K562 (cell line): ENCODE data around the gene PPP2R1A. TPM values are rescaled to one million over a fixed set of nuclear protein-coding genes. Genes with fewer than 3 reads are reported as not detected.

ENCODE experiments used
- ATAC-seq: fragments of 200-7000 bp; cut with Tn5 transposase; 3 replicates; pipeline ENCODE4 v1.9.1; 2020; ENCODE audit warnings: moderate library complexity
- BruUV-seq: library from RNA; stranded (reverse); fragments of 400-500 nt; replicated peaks from 2 replicates; lab custom pipeline; 2021; lab: Mats Ljungman, UMichigan
- CTCF ChIA-PET: fragments of 300-600 bp; formaldehyde crosslinking; extraction: SDS; loops from one replicate; lab custom pipeline; 2021; ENCODE audit warnings: low intra/inter-chr PET ratio; lab: Yijun Ruan, JAX
- POLR2A ChIA-PET: fragments of 300-600, 350-650 bp; sonication (Branson Sonifier 250); formaldehyde crosslinking; extraction: SDS; loops from one replicate; lab custom pipeline; 2021; ENCODE audit warnings: antibody characterized with exemption, inconsistent platforms; lab: Yijun Ruan, JAX
- DNase-seq, 4 experiments: peaks; one replicate each; pipeline versions ENCODE4 v3.0.0 to v3.0.0-alpha.2; 2011 to 2018; ENCODE audit warnings: low spot score in 3 of 4, mixed read lengths in 3 of 4; ENCODE audit errors: extremely low read depth in 1 of 4
- FAIRE-seq: peaks from 2 replicates; lab custom pipeline; 2011; peaks lifted over from hg19 to GRCh38; lab: Jason Lieb, UNC
- H2AFZ ChIP-seq: 2 replicates; pipeline ENCODE4 v1.6.0; 2011; ENCODE audit warnings: low read depth, low read length, control low read depth, inconsistent platforms
- H3K27ac ChIP-seq: fragments of 200-600 bp; 3 replicates; pipeline ENCODE4 v1.8.0; 2011; ENCODE audit warnings: low read depth, mild to moderate bottlenecking, control low read depth, inconsistent platforms, low read length, moderate library complexity, mixed read lengths; ENCODE audit errors: extremely low read depth
- H3K27me3 ChIP-seq, 2 experiments: fragments of 300-600 bp in 1 of 2; 2 replicates in 1 of 2; 3 replicates in 1 of 2; pipeline versions ENCODE4 v1.6.0 to v1.8.0; 2011; ENCODE audit warnings: inconsistent platforms in 2 of 2, low read length in 2 of 2, mild to moderate bottlenecking in 1 of 2, mixed read lengths in 1 of 2, moderate library complexity in 1 of 2; ENCODE audit not compliant: control insufficient read depth in 2 of 2, insufficient read depth in 2 of 2
- H3K36me3 ChIP-seq: fragments of 300-600 bp; 3 replicates; pipeline ENCODE4 v1.8.0; 2011; ENCODE audit warnings: mild to moderate bottlenecking, low read length, inconsistent platforms; ENCODE audit not compliant: control insufficient read depth, insufficient read depth
- H3K4me1 ChIP-seq, 2 experiments: fragments of 200-600 bp in 1 of 2; replicated peaks in 1 of 2; 2 replicates in 1 of 2; 3 replicates in 1 of 2; pipeline versions ENCODE4 v1.5.1 to v1.8.0; 2011; ENCODE audit warnings: inconsistent platforms in 2 of 2, low read length in 2 of 2, mild to moderate bottlenecking in 1 of 2, mixed read lengths in 1 of 2, moderate library complexity in 1 of 2; ENCODE audit not compliant: control insufficient read depth in 2 of 2, insufficient read depth in 2 of 2
- H3K4me2 ChIP-seq: 2 replicates; pipeline ENCODE4 v1.6.1; 2011; ENCODE audit warnings: low read length, control low read depth, inconsistent platforms, mixed read lengths; ENCODE audit not compliant: insufficient read depth
- H3K4me3 ChIP-seq: fragments of 200-600 bp; sonication (generic), shearing (Covaris generic); 2 replicates; pipeline ENCODE4 v1.5.1; 2016; ENCODE audit warnings: control low read depth, inconsistent platforms
- H3K79me2 ChIP-seq: fragments of 200-600 bp; 3 replicates; pipeline ENCODE4 v1.8.0; 2011; ENCODE audit warnings: low read length, inconsistent platforms; ENCODE audit not compliant: control insufficient read depth, insufficient read depth
- H3K9ac ChIP-seq, 2 experiments: 2 replicates each; pipeline versions ENCODE4 v1.6.0 to v1.6.1; 2011; ENCODE audit warnings: low read depth in 2 of 2, low read length in 2 of 2, control low read depth in 1 of 2, inconsistent platforms in 1 of 2, mild to moderate bottlenecking in 1 of 2, mixed read lengths in 1 of 2; ENCODE audit not compliant: insufficient read depth in 1 of 2
- H3K9me1 ChIP-seq: one replicate; pipeline ENCODE4 v1.6.0; 2011; ENCODE audit warnings: inconsistent platforms, mild to moderate bottlenecking, low read length, moderate library complexity; ENCODE audit not compliant: control insufficient read depth, insufficient read depth
- H3K9me3 ChIP-seq: replicated peaks from 2 replicates; pipeline ENCODE4 v1.5.1; 2011; ENCODE audit warnings: low read depth, low read length, inconsistent platforms; ENCODE audit not compliant: control insufficient read depth, insufficient read depth
- H4K20me1 ChIP-seq: replicated peaks from 2 replicates; pipeline ENCODE4 v1.6.1; 2011; ENCODE audit warnings: low read length, inconsistent platforms, mixed read lengths; ENCODE audit not compliant: control insufficient read depth, insufficient read depth
- ELF4 ChIP-seq: fragments of 450-650 bp; formaldehyde crosslinking; IDR thresholded peaks from 2 replicates; pipeline ENCODE4 v1.4.0; 2022; ENCODE audit warnings: missing genetic modification characterization
- PCBP2 ChIP-seq: fragments of 200-400 bp; formaldehyde crosslinking; IDR thresholded peaks from 2 replicates; pipeline ENCODE4 v1.6.1; 2018; ENCODE audit warnings: low read length, low read depth, mild to moderate bottlenecking, moderate library complexity; ENCODE audit not compliant: poor library complexity, severe bottlenecking
- PRPF4 ChIP-seq: fragments of 200-400 bp; formaldehyde crosslinking; IDR thresholded peaks from one replicate; pipeline ENCODE4 v1.6.1; 2017; ENCODE audit warnings: low read length, low read depth, mild to moderate bottlenecking; ENCODE audit not compliant: insufficient read depth, poor library complexity, severe bottlenecking
- RBM17 ChIP-seq: fragments of 200-400 bp; formaldehyde crosslinking; IDR thresholded peaks from 2 replicates; pipeline ENCODE4 v1.6.1; 2017; ENCODE audit warnings: low read depth, mild to moderate bottlenecking, low read length, borderline replicate concordance
- TGIF2 ChIP-seq: sonication (generic); formaldehyde crosslinking; IDR thresholded peaks from 2 replicates; pipeline ENCODE4 v1.8.1; 2022; ENCODE audit warnings: mild to moderate bottlenecking, missing genetic modification reagents, moderate library complexity
- ZFP36 ChIP-seq: fragments of 150-350 bp; IDR thresholded peaks from 2 replicates; pipeline ENCODE4 v1.6.1; 2018; ENCODE audit warnings: low read length, low read depth; ENCODE audit not compliant: partially characterized antibody
- ZNF274 ChIP-seq: IDR thresholded peaks from 2 replicates; pipeline ENCODE4 v1.6.1; 2011; ENCODE audit warnings: low read depth, mild to moderate bottlenecking, low read length, moderate library complexity, borderline replicate concordance
- WGBS: fragments of 100-300 bp; shearing (Covaris generic); methylation state at CpG from one replicate; pipeline ENCODE4 v1.1.6; 2016; ENCODE audit warnings: low coverage, mixed read lengths; ENCODE audit not compliant: insufficient coverage; ENCODE audit errors: missing lambda C conversion rate; 5-methylcytosine and 5-hydroxymethylcytosine counted together
- in situ Hi-C: fragments of 300-500 bp; cut with MboI; formaldehyde crosslinking; loops from 4 replicates; pipeline ENCODE4 v1.15.0; 2018; ENCODE audit warnings: inconsistent platforms, mixed read lengths
- intact Hi-C: fragments of 100-400 bp; cut with micrococcal nuclease; formaldehyde crosslinking; loops from 2 replicates; pipeline ENCODE4 v1.14.2; 2022
- polyA plus RNA-seq, 8 experiments: library from polyadenylated mRNA; depleted of rRNA in 4 of 8; stranded (reverse) in 5 of 8; unstranded in 3 of 8; fragments of >200 nt; fragmentation: Nextera tagmentation in 2 of 8; fragmentation: Illumina TruSeq in 1 of 8; extraction: Ambion mirVana in 2 of 8; extraction: Trizol in 1 of 8; gene quantifications; 2 replicates each; pipeline versions ENCODE4 v1.2.1 to v1.2.3, GENCODE V29; 2011 to 2014; ENCODE audit warnings: inconsistent platforms in 1 of 8, missing spikeins in 1 of 8
- total RNA-seq, 7 experiments: library from RNA; depleted of rRNA in 6 of 7; stranded (reverse); fragments of >200 nt in 6 of 7; fragmentation: Illumina TruSeq in 2 of 7; extraction: Trizol in 2 of 7; gene quantifications; 2 replicates each; pipeline versions ENCODE4 v1.2.1 to v1.2.3, GENCODE V29; 2011 to 2021; ENCODE audit warnings: low replicate concordance in 1 of 7

PPP2R1A gene
- total and polyA plus RNA-seq, 9 of the 15 experiments (the other 6 are each of a cell fraction or from before 2014, with no cell fraction given) = 10.1 to 211 (median 70.1) TPM

- intact Hi-C loops = no loop called here
- no peak for DNase-seq
- Histone ChIP-seq H2AFZ (no peak overlapping the region), H3K79me2 (no peaks in the 10 kb centered on the region), H3K9me1 (no peaks in the 10 kb centered on the region), H3K36me3 (no peaks in the 10 kb centered on the region), H3K9me3 (peaks cover 12% of the 10 kb centered on the region; the same call in 1 of the 2 replicates), H3K27ac (no peak overlapping the region), H3K4me3 (no peak overlapping the region), H3K4me2 (no peak overlapping the region), H3K9ac (no peak overlapping the region), H3K4me1 (no peaks in the 10 kb centered on the region), H3K27me3 (no peaks in the 10 kb centered on the region), H4K20me1 (no peaks in the 10 kb centered on the region)
- CTCF ChIA-PET = no interaction called here
- no peak for FAIRE-seq
- 5% methylated on average over 15 of the region's 15 CpGs for WGBS
- in situ Hi-C loops = no loop called here
- BruUV-seq = no TSS peak
- POLR2A ChIA-PET = no interaction called here
- ATAC-seq = no peak
- TF ChIP-seq ZNF274 = peak; percentile 91
- TF ChIP-seq ZFP36 = no peak
Observed at GRCh38 chr19:52155596-52156359, 34.1 kb upstream of the PPP2R1A start.

- H3K79me2 ChIP-seq = no peaks in the 10 kb centered on the region
- peaks cover 0 to 4% of the 10 kb centered on the region in 2 experiments; a peak in 2 of 5 replicates for H3K4me1 ChIP-seq
- H3K36me3 ChIP-seq = no peaks in the 10 kb centered on the region
- whole genome bisulfite sequencing = 6% methylated on average over 5 of the region's 5 CpGs
- CTCF ChIA-PET = no interaction called here
- peak overlapping the region; percentile 78; the same call in 1 of the 2 replicates for H3K4me2 ChIP-seq
- no peak overlapping the region for H3K27ac ChIP-seq
- peak; percentile 49; the same call in 1 of the 3 replicates for ATAC-seq
- no peak for FAIRE-seq
- no peaks in the 10 kb centered on the region for H3K9me1 ChIP-seq
- no peak overlapping the region for H3K9ac ChIP-seq
- intact Hi-C loops = no loop called here
- in situ Hi-C loops = no loop called here
- peak overlapping the region; percentile 52 for H3K4me3 ChIP-seq
- H2AFZ ChIP-seq = no peak overlapping the region
- H3K27me3 ChIP-seq = no peaks in the 10 kb centered on the region; a peak in 1 of 5 replicates
- no TSS peak for BruUV-seq
- H4K20me1 ChIP-seq = no peaks in the 10 kb centered on the region
- POLR2A ChIA-PET = no interaction called here
- DNase-seq = no peak
- H3K9me3 ChIP-seq = peaks cover 7% of the 10 kb centered on the region
- TF ChIP-seq TGIF2 (CRISPR knock-in tag) = no peak
- no peak for TF ChIP-seq PRPF4
- TF ChIP-seq RBM17 = no peak
- no peak for TF ChIP-seq PCBP2
- no peak for TF ChIP-seq ELF4
Observed at GRCh38 chr19:52170304-52170703, 19.5 kb upstream of the PPP2R1A start.
